Fibroblast of skin of right biceps (primary cell): ENCODE data around the gene EPHB1.
A peak's percentile ranks its signal among the peaks of the same experiment; 100 is the strongest.
"Not testable (repeated sequence)": the region's sequence is repeated elsewhere in the genome, so short reads cannot be mapped to it uniquely, and the experiment has no call there.

Experiments used
- DNase-seq: peaks from one replicate; pipeline ENCODE4 v3.0.0-alpha.2; 2013

Gene EPHB1

DNA sequence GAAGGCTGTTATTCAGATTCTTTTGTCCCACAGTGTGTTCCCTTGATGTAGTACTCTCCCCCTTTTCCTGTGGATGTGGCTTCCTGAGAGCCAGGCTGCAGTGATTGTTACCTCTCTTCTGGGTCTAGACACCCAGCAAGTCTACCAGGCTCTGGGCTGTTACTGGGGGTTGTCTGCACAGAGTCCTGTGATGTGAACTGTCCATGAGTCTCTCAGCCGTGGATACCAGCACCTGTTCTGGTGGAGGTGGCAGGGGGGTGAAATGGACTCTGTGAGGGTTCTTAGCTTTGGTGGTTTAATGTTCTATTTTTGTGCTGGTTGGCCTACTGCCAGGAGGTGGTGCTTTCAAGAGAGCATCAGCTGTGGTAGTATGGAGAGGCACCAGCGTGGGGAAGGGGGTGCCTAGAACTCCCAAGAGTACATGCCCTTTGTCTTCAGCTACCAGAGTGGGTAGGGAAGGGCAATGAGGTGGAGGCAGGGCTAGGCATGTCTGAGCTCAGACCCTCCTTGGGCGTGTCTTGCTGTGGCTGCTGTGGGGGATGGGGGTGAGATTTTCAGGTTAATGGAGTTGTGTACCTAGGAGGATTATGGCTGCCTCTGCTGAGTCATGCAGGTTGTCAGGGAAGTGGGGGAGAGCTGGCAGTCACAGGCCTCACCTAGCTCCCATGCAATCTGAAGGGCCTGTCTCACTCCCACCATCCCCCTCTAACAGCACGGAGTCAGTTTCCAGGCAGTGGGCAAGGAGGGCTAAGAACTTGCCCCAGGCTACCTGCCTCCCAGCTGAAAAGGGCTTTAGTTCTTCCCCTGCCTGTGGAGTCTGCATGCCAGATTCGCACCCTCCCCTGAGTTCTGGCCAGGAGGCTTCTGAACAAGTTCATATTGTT, 272.0 kb downstream of the EPHB1 start:
- not testable (repeated sequence) for DNase-seq

DNA sequence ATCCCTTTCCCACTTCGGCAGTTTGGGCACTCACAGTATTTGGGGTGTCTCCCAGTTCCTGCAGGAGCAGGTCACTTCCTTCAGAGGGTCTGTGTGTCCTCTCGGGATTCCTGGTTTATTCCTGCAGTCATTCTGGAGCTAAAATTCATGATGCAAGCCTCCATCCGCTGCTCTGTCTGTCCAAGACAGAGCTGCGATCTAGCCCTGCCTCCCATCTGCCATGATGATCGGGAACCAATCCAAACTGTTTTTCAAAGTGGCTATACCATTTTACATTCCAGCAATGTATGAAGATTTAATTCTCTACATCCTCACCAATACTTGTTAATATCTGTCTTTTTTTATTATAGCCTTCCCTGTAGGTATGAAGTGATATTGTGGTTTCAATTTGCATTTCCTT, 273.0 kb downstream of the EPHB1 start:
- DNase-seq, result no peak

DNA sequence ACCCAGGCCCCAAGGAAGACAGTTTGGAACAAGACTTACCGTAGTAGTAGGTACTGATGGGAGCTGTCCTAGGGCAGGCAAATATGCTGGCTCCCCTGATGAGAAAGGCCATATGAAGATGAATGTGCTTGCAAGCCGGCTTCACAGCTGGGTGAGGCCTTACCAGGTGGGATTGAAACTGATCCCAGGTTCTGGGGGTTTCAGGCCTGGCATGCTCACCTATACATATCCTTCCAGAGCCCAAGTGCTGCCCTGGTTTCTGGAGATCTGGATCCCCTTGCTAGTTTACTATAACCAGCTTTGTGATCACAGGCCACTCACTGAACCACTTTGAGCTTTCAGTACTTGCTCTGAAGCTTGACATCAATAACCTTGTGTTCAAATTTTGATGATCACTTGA, 274.3 kb downstream of the EPHB1 start:
- no peak for DNase-seq

- DNase-seq, result no peak
Observed at GRCh38 chr3:135071483-135071882, 276.4 kb downstream of the EPHB1 start.

DNA sequence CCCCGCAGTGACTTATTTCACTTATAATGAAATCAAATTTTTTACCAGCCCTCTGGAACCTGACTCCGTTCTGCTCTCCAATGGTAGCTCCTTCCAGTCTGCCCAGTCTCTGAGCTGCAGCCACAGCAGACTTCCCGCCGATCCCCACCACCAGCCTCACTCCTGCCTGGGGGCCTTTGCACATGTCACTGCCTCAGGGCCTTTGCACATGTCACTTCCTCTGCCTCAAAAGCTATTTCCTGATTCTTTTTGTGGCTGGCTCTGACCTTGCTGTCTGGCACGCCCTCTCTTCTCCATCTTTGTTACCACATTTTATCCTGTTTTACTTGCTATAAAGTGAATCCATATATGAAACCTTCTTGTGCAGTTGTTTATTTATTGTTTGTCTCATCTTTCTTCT, 277.4 kb downstream of the EPHB1 start:
- DNase-seq, result no peak

- no peak for DNase-seq
Observed at GRCh38 chr3:135075157-135075556, 280.1 kb downstream of the EPHB1 start.

DNA sequence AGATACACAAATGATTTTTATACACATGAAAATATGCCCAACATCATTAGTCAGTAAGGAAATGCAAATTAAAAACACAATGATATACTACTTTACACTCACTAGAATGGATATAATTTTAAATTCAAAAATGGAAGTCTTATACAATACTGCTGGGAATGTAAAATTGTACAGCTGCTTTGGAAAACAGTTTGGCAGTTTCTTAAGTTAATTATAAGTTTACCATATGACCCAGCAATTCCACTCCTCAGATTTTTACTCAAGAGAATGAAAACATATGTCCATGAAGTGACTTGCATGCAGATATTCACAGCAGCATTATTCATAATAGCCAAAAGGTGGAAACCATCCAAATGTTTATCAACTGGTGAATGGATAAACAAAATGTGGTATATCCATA, 281.3 kb downstream of the EPHB1 start:
- DNase-seq, result no peak

DNA sequence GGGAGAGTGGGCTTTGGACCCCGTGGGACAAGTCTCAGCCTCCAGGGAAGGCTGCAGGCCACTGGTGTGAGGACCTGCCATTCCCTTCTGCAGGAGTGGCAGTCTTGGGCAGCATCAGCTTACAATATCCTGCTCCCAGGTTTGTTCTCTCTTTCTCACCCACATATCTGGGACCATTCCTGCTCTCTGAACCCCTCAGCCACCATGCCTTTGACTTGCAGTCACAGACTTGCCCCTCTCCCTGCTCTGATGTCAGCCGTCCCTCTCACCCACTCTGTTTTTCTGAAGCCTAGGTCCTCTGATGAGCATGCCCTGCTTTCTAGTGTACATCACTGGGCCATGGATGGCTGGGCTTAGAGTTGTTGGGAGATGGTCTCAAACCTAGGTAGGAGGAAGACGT, 282.1 kb downstream of the EPHB1 start:
- DNase-seq, result no peak

- DNase-seq, result no peak
Observed at GRCh38 chr3:135078283-135078682, 283.2 kb downstream of the EPHB1 start.

DNA sequence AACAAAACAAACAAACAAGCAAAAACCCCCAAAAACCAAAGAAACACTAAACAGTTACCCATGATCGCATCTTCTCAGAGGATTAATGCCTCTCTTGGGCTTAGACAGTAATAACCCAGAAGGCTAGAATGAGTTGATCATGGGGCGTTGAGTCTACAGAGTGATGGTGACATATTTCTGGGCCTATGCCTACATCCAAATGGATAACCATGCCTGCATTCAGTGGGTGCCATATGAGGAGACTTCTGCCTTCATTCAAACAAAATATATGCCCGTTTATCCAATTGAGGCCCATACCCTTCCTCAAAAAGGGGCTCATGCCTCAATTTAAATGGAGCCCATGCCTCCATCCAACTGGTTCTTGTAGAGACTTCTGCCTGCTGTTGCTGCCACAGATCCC, 284.0 kb downstream of the EPHB1 start:
- DNase-seq, result no peak

DNA sequence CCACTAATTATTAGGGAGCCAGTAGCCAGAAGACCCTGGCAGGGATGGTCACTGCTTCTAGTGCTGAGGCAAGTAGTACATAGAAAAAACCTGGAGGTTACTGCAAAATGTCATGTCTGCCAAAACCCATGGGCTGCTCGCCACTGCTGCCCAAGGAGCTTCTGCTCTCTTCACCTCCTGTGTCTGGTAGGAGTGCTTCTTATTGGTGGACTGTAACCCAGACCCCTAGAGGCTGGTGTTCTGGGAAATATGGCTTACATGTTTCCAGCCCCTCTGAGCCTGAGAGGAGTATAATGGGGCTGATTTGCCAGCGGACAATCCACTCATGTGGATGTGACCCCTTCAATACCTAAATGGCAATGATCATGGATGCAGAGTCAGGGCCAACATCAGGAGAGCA, 286.4 kb downstream of the EPHB1 start:
- DNase-seq, result no peak

DNA sequence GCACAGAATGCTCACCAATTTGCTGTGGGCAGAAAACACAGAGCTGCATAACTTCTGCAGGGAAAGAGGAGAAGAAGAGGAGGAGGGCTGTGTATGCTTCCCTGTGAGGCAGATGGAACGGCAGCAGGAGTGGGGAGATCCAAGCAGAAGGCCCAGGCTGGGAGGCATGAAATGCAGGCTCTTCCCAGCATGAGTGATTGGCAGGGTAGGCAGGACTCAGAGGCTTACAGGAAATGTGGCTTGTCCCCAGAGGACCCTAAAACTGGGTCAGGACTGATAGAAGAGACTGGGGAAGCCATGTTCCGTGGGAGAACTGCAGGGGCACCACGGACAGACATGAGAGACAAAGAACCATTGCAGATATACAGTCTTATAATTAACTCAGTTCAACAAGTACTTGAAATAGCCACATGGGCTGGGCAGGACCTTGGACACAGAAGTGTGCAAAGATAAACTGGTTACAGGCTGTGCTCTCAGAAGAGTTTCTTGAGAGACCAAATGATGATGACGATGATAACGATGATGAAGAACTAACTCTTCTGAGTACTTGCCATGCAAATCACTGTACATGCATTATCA, 286.9 kb downstream of the EPHB1 start:
- no peak for DNase-seq

DNA sequence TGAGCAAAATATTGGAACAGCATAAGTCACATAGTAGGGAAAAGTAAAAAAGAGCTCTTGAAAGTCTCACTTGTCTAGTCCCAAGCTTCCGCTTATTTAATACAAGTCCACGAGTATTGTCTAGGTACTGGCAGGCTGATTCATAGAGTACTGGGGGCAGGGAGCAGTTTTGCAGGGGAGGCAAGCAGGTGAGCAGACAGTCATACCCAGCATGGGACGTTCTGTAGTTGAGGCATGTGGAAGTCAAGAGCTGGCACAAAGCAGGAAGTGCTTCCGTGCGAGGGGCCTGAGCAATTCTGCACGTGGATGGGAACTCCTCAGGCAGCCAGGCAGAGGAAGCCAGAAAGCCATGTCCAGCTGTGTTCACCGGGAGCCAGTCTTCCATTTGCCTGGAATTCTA, 287.6 kb downstream of the EPHB1 start:
- no peak for DNase-seq

- DNase-seq, result no peak
Observed at GRCh38 chr3:135083179-135083578, 288.1 kb downstream of the EPHB1 start.

DNA sequence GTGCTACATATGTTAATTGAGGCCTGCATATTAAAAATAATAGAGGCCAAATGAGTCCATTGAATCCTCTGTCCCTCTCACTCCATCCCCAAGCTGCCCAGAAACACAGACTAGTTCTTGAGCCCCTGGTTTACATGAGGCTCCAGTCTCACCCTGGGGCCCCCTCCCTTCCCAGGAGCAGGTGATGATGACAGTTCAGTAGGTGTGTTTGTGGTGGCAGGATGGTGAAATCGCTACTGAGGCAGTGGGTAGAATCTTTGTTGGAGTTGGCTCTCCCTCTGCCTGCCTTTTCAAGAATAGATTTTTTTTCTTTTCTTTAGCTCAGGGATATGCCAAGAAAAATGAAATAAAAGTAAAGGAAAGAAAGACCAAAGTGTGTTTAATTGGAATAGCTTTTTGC, 288.7 kb downstream of the EPHB1 start:
- no peak for DNase-seq

GRCh38 chr3:135084405-135084804, 289.3 kb downstream of the EPHB1 start:
- peak; percentile 53 for DNase-seq

GRCh38 chr3:135084976-135085375, 289.9 kb downstream of the EPHB1 start:
- DNase-seq, result no peak

DNA sequence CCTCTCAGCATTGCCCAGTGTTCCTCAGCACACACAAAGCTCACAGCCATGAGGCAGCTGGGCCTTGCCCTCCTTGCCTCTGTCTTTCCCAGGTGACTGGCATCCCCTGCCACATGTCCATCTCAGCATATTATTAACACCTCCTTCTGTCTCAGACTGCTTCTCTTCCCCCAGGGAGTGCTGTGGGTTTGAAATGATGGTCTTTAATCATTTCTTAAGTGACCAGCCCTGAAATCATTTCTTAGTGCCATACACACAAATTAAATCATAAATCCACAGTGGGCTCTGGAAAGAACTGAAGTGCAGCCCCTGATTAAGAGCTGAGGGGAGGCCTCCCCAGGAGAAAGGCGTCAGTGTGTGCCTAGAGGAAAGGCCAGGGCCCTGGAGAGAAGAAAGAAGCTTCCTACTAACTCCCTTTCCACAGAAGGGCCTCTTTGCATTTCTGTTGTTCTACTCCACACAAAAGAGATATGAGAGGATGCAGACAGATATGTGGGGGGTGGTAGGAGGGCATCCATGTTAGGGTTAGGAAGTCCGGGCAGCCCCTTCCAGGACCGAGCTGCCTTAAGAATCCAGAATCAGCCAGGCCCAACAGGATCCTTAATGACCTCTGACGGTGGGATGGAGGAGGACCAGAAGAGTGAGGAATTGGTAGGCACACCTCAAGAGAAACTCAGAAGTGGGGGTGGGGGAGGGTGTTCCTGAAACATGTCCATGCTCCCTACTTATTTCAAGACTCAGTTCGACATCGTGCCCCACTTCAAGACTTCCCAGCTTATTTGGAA, 290.8 kb downstream of the EPHB1 start:
- no peak for DNase-seq

DNA sequence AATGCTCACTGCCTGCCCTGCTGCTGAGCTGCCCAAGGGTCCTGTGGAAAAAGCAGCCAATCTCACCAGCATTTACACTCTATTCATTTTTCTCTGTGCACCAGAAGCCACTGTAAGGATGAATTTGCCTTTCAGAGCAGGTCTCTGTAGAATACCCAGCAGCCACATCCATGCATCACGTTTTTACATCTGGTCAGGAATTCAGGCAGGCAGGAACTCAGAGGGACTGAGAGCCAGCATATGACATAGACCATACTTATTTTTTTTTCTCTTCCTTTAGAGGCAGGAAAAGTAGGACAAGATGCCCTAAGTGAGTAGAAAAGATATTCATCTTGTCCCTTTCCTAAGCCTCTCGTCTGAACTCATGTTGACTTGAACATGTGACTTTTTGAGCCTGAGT, 292.7 kb downstream of the EPHB1 start:
- DNase-seq, result no peak

DNA sequence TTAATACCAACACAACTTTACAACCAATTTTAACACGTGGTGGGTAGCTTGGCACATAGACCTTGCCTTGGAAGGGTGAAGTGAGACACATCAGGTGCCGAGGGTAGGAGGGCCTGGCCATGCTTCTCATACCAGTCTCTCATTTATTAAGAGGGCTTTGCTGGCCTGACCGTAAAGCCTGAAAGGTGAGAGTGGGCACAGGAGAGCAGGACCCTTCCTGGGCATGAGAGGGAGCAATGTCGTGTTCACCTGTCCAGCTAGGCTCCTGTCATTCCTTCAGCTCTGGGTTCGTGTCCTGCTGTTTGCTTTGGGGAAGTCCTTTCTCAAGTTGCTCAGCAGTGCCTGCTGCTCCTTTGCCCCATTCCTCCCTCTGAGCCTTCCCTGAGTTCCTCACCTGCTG, 294.4 kb downstream of the EPHB1 start:
- no peak for DNase-seq

DNA sequence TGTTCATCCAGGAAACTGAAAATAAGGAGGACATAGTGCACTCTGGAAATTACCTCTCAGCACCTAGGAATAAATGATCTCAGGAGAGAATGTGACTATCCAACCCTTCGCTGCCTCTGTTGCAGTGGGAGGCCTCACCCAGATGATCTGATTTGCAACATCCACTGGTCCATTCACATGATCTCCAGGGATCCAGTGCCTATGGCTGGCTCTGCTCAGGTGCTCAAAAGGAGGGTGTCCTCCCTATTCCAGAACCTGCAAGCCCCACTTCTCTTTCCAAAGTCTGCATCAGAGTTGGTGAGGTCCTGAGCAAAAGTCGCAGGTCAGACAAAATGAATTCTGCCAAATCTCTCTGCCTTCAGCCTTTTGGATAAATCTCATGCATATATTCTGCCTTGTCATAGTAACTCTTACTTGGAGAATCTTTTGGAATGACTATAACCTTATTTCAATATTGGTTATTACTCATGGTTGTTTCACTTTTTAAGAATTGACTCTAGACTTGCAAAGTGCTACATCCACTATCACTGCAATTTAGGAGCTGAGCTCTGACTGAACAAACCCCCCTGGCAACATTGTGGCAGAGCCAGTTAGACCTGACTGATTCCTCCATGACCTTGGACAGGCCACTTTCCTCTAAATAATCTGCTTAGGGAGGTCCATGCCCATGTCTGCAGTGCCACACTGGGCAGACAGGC, 295.1 kb downstream of the EPHB1 start:
- DNase-seq, result no peak

- DNase-seq, result no peak
Observed at GRCh38 chr3:135091946-135092345, 296.9 kb downstream of the EPHB1 start.

DNA sequence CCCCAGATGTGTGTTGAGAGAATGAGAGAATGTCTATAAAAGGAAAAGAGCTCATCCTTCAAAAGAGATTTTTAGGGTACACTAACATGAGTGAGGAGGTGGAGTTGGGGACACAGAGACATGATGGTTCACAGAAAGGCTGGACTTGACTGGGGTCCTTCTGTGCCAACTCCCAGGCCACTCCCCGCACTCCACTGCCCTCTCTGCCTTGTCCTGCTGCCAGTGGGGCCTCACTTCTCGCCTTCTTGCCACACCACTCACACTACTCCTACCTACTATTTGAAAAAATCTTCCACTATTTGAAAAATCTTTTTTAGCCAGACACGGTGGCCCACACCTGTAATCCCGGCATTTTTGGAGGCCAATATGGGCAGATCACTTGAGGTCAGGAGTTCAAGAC, 298.1 kb downstream of the EPHB1 start:
- no peak for DNase-seq
